OCI-LY1 (cell line): ENCODE measurements around the gene DPH2.

Experiments
- EZH2 ChIP-seq: fragments of 200-600 bp; sonication (generic), shearing (Covaris generic); IDR thresholded peaks from 2 replicates; pipeline ENCODE4 v1.8.0; 2017; ENCODE audit warnings: borderline replicate concordance, mixed run types, mild to moderate bottlenecking, antibody characterized with exemption, low read length, moderate library complexity, mixed read lengths
- TF ChIP-seq, protein P1 (sequence below): fragments of 200-600 bp; sonication (generic), shearing (Covaris generic); IDR thresholded peaks from 2 replicates; pipeline ENCODE4 v1.5.1; 2017; ENCODE audit warnings: mild to moderate bottlenecking, antibody characterized with exemption, low read length, moderate library complexity, mixed read lengths

DNA sequence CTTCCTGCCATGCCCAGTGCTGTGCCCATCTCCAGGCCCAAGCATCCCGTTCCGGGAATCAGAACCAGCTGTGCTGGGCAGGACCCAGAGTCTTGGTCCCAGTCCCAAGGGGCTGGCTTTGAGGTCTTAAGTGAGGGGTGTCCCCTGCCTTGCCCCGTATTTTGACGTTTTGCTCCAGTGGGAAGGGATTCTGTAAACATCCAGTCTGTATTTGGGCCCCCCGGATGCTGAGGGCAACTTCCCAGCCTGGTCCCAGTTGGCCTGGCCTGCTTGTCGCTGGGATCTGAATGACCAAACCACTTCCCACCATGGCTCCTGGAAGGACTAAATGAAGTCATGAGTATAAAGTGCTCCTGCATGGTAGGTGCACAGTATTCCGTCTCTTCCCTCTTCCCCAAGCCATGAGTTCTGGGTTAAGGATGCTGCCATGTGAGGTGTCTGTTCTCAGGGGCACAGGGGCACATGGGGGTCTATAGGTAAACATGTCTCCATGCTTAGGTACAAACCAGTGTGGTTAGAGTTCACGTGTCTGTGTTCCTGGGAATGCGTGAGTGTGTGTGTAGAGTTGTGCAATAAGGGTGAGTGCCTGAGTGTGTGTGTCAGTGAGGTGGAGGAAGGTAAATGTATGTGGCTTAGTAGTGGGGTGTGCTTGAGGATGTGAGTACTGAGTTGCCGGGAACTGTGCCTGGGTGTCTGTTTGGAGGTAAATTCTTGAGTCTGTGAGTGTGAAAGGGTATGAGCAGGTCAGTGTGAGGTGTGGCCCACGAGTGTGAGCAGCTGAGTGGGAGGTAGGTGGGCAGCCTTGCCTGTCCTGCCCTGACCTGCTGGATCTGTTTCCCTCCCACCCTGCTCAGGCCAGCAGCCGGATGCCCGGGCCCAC lies 10.7 kb downstream of the DPH2 start:
- TF ChIP-seq, protein P1, sequence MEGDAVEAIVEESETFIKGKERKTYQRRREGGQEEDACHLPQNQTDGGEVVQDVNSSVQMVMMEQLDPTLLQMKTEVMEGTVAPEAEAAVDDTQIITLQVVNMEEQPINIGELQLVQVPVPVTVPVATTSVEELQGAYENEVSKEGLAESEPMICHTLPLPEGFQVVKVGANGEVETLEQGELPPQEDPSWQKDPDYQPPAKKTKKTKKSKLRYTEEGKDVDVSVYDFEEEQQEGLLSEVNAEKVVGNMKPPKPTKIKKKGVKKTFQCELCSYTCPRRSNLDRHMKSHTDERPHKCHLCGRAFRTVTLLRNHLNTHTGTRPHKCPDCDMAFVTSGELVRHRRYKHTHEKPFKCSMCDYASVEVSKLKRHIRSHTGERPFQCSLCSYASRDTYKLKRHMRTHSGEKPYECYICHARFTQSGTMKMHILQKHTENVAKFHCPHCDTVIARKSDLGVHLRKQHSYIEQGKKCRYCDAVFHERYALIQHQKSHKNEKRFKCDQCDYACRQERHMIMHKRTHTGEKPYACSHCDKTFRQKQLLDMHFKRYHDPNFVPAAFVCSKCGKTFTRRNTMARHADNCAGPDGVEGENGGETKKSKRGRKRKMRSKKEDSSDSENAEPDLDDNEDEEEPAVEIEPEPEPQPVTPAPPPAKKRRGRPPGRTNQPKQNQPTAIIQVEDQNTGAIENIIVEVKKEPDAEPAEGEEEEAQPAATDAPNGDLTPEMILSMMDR = no peak
- no peak for TF ChIP-seq EZH2
